ENCODE measurements around the gene CEP295NL.
"Not testable (repeated sequence)": the region's sequence is repeated elsewhere in the genome, so short reads cannot be mapped to it uniquely, and the experiment has no call there.

Gene CEP295NL

DNA sequence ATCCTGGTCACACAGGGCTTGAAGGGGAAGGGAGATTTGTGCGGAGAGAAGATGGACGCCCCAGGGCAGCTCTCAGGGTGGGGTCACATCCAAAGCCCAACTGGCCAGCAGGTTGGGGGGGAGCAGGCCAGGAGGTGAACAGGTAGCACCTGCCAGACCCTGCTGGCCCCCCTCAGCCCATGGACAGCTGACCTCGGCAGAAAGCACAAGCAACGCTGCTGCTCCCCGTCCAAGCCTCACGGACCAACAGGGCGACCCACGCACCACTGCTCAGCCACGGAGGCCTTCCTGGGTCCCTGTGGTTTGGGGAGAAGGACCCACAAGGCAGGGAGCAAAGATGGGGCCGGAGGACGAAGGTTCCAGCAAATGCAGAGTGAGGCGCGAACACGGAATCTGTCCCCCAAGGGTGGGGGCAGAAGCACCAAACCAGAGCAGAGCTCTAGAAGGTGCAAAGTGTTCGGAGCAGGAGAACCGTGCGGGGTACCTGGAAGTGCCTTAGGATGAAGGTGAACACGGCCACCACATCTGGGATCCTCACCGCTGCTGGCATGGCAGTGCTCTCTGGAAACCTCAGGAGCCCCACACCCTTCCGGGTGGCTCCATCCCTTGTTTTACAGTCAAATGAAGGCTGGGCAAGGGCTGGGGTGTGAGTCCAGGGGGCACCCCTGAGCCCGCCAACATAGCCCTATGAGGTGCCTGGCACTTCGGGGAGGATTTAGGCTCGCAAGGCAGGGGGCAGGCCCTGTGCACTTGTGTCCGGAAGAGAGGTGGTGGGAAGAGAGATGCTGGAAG is 17.9 kb downstream of the CEP295NL start:
- no peak for DNase-seq

DNA sequence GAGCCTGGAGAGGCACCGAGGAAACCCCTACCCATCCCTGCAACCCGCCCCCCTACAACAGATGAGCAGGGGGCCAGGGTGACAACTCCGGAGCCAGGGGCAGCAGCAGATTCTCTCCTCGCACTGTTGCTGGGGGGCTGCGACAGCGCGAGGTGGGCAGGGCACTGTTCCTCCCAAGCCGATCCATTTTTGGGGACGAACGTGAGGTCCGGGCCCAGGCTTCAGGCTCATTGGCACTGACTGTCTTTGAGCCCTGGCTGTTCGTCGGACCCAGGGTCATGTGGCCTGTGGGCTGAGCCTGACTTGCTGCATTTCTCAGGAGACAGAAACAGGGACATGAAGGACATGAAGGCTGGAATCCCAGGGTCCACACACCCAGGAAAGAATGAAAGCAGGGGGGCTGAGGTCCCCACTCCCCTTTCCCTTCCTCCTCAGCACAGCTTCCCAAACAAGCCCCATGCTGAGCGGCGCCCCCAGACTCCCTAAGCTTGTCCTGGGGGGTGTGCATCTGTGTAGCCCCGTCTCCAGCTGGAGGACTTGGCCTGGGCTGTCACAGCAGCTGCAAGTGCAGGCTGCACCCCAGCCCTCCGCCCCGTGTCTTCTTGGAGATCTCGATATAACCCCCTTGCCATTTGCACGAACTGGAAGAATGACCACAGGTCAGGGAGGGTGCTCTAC is 18.7 kb downstream of the CEP295NL start:
- no peak for DNase-seq

DNA sequence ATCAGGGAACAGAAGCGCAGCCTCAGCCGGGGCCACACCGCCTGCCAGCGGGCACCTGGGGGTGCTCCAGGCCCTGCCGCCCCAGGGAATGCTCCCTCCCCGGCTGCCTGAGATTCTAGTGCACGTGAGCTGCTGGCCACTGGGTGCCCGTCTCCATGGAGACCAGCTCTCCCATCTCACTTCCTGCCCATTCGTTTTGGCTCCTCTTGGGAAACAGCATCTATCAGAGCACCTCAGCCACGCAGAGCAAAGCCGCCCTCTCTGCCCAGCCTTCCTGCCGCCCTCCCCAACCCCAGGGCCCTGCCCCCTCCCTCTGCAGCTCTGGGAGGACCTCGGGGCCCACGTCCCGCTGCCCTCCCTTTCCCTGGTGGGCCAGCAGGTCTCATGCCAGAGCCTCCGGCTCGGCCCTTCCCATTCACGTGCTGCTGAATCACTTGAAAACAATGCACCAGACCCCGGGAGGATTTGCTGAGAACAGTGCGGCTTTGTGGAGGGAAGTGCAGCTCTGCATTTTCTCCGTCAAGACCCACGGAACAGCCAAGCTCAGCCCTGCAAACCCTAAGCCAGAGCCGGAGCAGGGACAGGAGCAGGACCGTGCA is 19.4 kb downstream of the CEP295NL start:
- no peak for DNase-seq

GRCh38 chr17:78883089-78883532 is 19.9 kb downstream of the CEP295NL start:
- DNase-seq, result no peak

DNA sequence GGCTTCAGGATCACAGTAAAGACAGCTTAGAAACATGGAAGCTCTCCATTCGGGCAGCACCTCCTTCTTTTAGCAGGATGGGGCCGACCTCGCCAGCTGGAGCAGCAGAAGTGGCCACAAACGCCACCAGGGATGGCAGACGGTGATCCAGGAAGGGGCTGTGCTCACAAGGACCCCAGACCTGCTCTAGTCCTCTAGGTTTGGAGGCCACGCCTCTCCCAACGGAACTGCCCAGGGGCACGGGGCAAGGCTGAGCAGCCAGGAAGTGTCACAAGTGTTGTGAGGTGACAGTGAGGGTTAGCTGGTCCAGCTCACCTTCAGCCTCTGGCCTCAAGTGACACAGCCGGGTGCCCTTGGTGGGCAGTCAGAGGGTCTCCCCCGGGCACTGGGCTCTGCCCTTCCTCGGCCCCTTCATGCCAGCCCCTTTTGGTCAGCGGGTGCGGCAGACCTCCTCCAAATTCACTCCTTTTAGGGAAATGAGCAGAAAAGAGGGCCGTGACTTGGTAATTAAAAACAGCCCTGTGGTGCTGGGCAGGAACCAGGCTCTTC is 20.4 kb downstream of the CEP295NL start:
- DNase-seq, result no peak

DNA sequence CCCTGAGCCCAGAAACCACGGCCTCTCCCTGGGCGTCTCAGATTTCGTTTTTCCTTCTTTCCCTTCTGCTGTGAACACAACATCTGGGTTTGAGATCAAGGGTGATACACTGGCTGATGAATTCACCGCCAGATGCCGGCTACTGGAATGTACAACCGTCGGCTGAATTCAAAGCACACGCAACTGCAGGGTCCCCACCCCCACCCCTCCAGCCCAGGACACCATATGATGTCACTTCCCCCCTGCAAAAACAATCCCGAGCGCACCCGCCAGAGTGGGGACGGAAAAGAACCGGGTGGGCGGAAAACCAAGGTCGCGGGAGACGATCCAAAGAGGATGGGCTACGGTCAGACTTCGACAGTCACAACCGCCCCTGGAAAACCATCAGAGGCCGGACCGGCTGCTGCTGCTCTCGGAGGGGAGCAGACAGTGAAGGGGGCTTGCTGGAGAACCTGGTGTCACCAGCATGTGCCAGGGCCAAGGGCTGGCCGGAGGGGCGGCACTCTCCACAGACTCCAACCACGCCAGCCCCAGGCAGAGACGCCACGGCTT is 23.3 kb downstream of the CEP295NL start:
- peak; percentile 17 for DNase-seq

DNA sequence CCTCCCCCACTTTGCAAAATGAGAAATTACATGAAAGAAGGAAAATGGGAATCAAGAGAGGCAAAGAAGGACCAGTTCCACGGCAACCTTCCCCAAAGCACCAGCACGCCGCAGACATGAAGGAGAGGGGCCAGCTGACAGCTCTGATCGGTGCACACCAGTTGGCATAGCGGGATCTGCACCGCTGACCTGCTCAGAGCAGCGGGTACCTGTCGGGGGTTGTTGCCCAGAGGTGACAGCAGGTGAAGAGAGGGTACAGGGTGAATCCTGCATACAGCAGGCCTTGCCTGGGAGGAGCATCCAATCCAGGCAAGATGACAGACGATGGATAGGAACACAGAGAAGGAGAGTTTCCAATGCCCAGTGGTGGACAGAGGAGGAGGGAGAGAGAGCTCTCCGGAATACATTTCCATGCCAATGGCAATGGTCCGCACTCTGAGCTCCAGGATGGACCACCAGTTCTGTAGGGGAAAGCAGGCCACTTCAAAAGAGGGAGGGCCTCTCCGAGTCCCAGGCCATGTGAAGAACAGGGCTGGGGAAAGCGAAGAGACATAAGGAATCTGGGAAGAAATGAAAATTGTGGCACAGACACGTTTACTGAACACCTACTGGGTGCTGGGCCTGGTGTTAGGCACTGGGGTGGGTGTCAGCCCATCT is 24.0 kb downstream of the CEP295NL start:
- DNase-seq, result no peak

DNA sequence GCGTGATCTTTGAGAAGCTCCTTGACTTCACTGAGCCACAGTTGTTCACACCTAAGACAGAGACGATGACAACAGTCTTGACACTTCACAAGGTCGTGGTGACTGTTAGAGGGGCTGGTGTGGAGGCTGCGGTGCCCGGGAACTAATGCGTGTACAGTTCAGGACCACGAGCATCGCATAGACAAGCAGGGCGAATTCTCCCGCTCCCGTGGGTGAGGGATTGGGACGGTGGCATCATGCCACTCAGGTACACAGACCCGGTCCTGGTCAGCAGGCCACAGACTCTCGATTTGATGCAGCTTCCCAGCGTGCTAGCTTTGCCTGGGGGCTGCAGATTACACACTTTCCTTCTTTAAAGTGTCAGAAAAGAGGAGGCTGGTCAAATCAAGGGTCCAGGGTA is 24.7 kb downstream of the CEP295NL start:
- DNase-seq, result no peak

- DNase-seq, result not testable (repeated sequence)
Measured at GRCh38 chr17:78876954-78877517, 26.0 kb downstream of the CEP295NL start.

DNA sequence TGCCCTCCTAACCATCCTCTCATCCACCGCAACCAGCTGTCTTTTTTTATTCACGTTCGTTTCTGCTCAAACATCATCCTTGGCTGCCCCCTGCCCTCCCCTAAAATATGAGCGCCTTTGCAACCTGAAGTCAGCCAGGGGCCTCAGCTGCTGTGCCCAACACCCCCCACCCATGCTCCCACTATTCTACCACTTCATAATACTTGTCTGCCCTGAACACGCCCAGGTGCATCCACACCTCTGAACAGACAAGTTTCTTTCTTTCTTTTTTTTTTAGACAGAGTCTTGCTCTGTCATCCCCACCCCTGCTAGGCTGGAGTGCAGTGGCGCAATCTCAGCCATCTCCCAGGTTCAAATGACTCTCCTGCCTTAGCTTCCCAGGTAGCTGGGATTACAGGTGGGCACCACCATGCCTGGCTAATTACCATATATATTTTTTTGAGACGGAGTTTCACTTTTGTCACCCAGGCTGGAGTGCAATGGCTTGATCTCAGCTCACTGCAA is 26.9 kb downstream of the CEP295NL start:
- no peak for DNase-seq

DNA sequence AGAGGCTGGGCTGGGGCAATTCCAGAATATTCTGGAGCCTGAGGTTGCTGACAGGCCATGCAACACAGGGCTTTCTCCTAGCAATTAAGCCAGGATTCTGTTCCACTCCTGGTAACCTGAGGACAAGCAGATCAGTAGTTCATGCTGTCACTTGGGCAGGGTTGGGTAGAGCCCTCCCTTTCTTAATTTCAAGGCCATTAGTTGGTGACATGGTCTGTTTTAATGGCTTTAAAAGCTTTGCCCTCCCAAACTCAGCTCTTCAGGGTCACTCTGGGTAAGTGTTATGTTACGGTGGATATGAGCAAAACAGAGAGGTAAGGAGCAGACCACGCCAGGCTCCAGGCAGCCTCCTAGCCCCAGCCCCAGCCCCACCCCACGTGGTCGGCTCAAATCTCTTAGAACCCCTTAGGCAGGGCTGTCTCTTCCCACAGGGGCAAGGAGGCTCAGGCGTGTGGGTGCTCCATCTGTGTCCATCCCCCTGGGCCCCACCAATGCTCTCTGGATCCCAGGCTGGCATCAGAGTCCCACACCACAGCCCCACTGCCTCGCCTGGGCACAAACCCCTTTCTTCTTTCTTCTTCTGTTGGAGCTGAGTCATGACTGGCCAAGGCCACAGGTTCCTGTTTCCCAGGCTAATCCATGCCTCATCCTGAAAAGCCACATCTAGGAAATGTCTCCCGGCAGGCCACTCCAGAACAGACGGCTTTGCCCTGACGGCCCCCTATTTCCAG is 27.5 kb downstream of the CEP295NL start:
- no peak for DNase-seq

GRCh38 chr17:78873519-78874340 is 29.3 kb downstream of the CEP295NL start:
- no peak for DNase-seq

DNA sequence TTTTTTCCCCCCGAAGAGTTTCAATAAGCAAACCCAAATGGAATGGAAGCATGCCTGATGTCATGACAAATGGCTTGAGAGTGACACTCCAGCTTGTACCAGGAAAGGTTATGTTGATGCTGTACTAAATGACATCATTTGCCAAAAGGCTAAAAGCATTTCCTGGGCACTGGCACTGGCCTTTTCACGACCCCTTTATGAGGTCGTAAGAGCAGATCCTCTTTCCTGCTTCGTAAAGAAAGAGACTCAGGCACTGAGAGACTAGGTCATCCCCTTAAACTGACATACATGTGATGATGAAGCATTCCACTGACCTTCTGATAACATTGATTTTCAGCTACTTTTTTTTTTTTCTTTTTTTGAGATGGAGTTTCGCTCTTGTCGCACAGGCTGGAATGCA is 30.5 kb downstream of the CEP295NL start:
- no peak for DNase-seq

GRCh38 chr17:78870621-78871020 is 32.4 kb downstream of the CEP295NL start:
- no peak for DNase-seq

DNA sequence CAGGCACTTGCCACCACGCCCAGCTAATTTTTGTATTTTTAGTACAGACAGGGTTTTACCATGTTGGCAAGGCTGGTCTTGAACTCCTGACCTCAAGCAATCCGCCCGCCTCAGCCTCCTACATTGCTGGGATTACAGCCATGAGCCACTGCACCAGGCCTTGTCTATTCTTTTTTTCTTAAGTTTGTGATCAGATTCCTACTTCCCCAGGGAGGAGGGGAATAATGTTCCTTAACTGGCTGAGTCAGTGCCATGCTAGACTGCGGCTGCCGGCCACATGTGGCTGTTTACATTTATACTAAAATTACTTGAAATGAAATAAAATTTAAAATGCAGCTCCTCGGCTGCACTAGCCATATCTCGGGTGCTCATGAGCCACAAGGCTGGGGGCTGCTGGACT is 34.6 kb downstream of the CEP295NL start:
- DNase-seq, result no peak

- DNase-seq, result not testable (repeated sequence)
Measured at GRCh38 chr17:78867046-78867445, 36.0 kb downstream of the CEP295NL start.

DNA sequence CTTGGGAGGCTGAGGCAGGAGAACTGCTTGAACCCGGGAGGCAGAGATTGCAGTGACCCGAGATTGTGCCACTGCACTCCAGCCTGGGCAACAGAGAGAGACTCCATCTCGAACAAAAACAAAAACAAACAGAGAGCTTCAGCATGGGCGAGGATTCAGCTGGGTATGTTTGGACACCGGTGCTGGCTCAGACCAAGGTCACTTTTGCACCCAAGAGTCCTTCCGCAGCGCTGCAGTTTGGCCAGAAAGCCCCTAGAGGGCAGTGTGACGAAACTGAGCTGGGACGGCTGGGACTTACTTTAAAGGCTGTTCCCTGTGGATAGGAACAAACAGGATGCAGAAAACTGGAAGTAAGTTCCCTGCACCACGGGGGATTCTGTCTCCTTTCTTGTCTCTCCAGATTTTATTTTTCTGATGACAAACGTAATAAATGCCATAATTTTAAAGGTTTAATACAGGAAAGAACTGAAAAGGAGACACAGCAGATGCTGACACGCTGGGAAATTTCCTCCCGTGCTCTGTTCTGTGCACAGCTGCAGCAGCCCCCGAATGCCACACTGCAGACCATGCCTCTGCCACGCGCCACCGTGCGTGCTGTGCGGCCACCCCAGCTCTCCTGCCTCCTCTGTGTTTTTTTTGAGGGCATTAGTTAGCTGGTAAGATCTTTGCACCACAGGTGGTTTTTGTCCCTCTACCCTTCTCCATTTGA is 37.2 kb downstream of the CEP295NL start:
- DNase-seq, result peak; percentile 60

DNA sequence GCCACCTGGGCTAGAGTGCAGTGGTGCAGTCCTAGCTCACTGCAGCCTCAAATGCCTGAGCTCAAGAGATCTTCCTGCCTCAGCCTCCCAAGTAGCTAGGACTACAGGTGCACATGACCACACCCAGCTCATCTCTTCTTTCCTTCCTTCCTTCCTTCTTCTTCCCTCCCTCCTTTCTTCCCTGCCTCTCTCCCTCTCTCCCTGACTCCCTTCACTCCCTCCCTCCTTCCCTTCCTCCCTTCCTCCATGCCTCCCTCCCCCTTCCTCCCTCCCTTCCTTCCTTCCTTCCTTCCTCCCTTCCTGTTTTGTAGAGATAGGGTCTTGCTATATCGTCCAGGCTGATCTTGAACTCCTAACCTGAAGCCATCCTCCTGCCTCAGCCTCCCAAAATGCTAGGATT is 38.9 kb downstream of the CEP295NL start:
- DNase-seq, result no peak

GRCh38 chr17:78862073-78863023 is 40.7 kb downstream of the CEP295NL start:
- DNase-seq, result no peak
